ENCODE results near the gene PTPRN2. TPM values are rescaled to one million over a fixed set of nuclear protein-coding genes. Genes with fewer than 3 reads are reported as not detected.

PTPRN2 gene
- total RNA-seq, 5 donors from 2014 or later (not counting 1 experiment from before 2014, with no cell fraction given) = 0.60 to 1.7 (median 0.82) TPM

DNA sequence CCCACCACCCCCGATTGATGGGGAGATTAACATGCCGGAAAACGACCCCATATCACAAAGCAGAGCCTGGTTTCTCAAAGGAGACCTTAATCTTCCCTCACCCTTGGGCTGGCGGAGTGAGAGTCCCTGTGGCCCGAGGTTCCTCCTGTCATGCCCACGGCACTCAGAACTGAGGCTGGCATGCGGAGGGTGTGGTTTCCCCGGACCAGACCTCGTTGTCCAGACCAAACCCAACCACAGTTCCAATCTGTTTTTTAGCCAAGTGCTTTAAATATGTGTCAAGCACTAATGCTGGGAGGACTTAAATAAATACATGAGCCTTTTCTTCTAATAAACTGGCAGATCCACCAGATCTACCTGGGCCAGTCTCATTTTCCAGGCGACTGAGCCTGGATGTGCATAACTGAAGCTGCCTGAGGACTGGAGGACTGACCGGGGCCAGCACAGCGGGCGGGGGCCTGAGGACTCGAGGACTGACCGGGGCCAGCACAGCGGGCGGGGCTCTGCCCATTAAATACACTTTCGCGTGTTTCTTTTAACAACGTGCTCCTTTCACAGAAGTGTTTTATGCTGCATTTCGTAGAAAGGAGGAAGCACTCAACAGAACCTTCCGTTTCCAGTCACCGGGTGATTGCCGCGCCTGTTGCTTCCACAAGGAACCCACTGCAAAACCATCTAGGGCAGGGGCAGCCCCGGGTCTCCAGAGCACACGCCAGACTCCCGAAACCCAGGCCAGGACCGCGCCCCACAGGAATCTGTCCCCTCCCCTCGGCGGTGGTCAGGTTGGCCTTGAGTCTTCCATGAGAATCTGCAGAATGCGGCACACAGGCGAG is 334.6 kb downstream of the PTPRN2 start:
- ChIA-PET POLR2A (no interaction called here), CTCF (no interaction called here)
- no peaks in the 10 kb centered on the region for H3K4me1 Mint-ChIP-seq
- no peaks in the 10 kb centered on the region for H3K9me3 ChIP-seq
- no peaks in the 10 kb centered on the region for H3K27me3 ChIP-seq (replicated peaks in 1 of 2; ENCODE audit: control insufficient read depth in 2 of 2, extremely low read depth in 1 of 2, insufficient read depth in 2 of 2, low read length in 1 of 2)
- no peaks in the 10 kb centered on the region for H3K36me3 ChIP-seq (ENCODE audit: control insufficient read depth in 2 of 2, extremely low read depth in 1 of 2, insufficient read depth in 1 of 2, low read length in 1 of 2)
- H3K4me3 ChIP-seq (ENCODE audit: control insufficient read depth in 1 of 2, extremely low read depth in 1 of 2, low read length in 1 of 2) = no peak overlapping the region
- H3K27ac Mint-ChIP-seq = no peak overlapping the region
- no peaks in the 10 kb centered on the region for H3K27me3 Mint-ChIP-seq
- no peaks in the 10 kb centered on the region for H3K4me1 ChIP-seq (ENCODE audit: control insufficient read depth in 1 of 2, extremely low read depth in 1 of 2, insufficient read depth in 2 of 2, low read length in 2 of 2)
- no peak overlapping the region for H3K27ac ChIP-seq (ENCODE audit: low read length)
- ATAC-seq (replicated peaks in 1 of 4) (no peak), DNase-seq (peak in 1 of 35 experiments; percentile 16)
- H3K9me3 Mint-ChIP-seq = no peaks in the 10 kb centered on the region
- no peak overlapping the region for H3K4me3 Mint-ChIP-seq
- WGBS (ENCODE audit: insufficient coverage) = 75% methylated on average over 29 of the region's 34 CpGs
- H3K36me3 Mint-ChIP-seq = no peaks in the 10 kb centered on the region

GRCh38 chr7:158252081-158252836 is 335.4 kb downstream of the PTPRN2 start:
- ChIA-PET POLR2A (no interaction called here), CTCF (no interaction called here)
- no peaks in the 10 kb centered on the region for H3K9me3 Mint-ChIP-seq
- ATAC-seq (replicated peaks in 1 of 4) (no peak), DNase-seq (no peak)
- Histone ChIP-seq H3K27ac (ENCODE audit: low read length) (no peak overlapping the region), H3K4me3 (ENCODE audit: control insufficient read depth in 1 of 2, extremely low read depth in 1 of 2, low read length in 1 of 2) (no peak overlapping the region), H3K27me3 (replicated peaks in 1 of 2; ENCODE audit: control insufficient read depth in 2 of 2, extremely low read depth in 1 of 2, insufficient read depth in 2 of 2, low read length in 1 of 2) (no peaks in the 10 kb centered on the region), H3K4me1 (ENCODE audit: control insufficient read depth in 1 of 2, extremely low read depth in 1 of 2, insufficient read depth in 2 of 2, low read length in 2 of 2) (no peaks in the 10 kb centered on the region), H3K36me3 (ENCODE audit: control insufficient read depth in 2 of 2, extremely low read depth in 1 of 2, insufficient read depth in 1 of 2, low read length in 1 of 2) (no peaks in the 10 kb centered on the region), H3K9me3 (no peaks in the 10 kb centered on the region)
- 87% methylated on average over 16 of the region's 23 CpGs for WGBS (ENCODE audit: insufficient coverage)
- H3K27me3 Mint-ChIP-seq = no peaks in the 10 kb centered on the region
- no peak overlapping the region for H3K27ac Mint-ChIP-seq
- no peaks in the 10 kb centered on the region for H3K4me1 Mint-ChIP-seq
- H3K4me3 Mint-ChIP-seq = no peak overlapping the region
- H3K36me3 Mint-ChIP-seq = no peaks in the 10 kb centered on the region

DNA sequence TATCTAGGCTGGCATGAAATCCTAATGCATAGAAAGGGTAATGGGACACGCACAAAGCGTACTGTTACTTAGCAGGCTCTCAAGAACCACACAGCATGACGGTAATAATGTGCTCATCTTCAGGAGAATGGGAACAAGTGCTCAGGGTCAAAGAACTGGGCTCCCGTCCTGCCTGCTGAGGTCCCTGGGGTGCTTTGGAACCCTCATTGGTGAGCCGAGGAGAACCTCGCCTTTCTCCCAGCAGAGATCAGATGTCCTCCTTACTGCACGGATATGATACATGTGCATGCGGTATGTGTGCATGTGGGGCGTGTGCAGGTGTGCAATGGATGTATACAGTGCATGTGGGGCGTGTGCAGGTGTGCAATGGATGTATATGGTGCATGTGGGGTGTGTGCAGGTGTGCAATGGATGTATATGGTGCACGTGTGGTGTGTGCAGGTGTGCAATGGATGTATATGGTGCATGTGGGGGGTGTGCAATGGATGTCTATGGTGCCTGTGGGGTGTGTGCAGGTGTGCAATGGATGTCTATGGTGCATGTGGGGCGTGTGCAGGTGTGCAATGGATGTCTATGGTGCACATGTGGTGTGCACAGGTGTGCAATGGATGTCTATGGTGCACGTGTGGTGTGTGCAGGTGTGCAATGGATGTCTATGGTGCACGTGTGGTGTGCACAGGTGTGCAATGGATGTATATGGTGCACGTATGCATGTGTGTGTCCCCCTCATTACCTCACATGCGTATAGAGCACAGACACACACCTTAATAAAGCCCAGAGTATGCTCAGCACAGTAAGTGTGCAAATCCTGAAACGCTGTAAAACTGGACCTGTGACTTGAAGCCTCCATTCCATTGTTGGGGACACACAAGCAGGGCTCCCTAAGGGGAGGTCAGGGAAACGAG is 336.3 kb downstream of the PTPRN2 start:
- CTCF ChIA-PET = no interaction called here

DNA sequence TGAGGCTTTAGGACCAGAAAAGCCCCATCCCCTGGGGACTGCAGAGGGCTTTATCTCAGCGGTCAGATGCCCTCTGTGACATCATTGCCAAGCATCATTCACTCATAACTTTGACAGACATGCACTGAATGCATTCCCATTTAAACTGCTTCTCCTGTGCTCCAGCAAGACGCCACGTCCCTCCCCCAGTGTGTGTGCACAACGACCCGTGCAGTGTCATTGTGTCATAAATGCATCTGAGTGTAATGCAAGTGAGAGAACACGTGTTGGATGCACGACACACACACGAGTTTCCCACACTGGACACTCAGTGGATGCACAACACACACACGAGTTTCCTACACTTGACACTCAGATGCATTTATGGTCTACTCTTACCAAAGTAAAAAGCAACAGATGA is 337.9 kb downstream of the PTPRN2 start:
- 88% methylated on average over 5 of the region's 9 CpGs for WGBS (ENCODE audit: insufficient coverage)
- no peak overlapping the region for H3K27ac Mint-ChIP-seq
- H3K4me1 ChIP-seq (ENCODE audit: control insufficient read depth in 1 of 2, extremely low read depth in 1 of 2, insufficient read depth in 2 of 2, low read length in 2 of 2) = no peaks in the 10 kb centered on the region
- H3K36me3 Mint-ChIP-seq = no peaks in the 10 kb centered on the region
- H3K27me3 ChIP-seq (replicated peaks in 1 of 2; ENCODE audit: control insufficient read depth in 2 of 2, extremely low read depth in 1 of 2, insufficient read depth in 2 of 2, low read length in 1 of 2) = no peaks in the 10 kb centered on the region
- ATAC-seq (replicated peaks in 1 of 4) (no peak), DNase-seq (no peak)
- POLR2A ChIA-PET = no interaction called here
- H3K9me3 ChIP-seq = no peaks in the 10 kb centered on the region
- no peak overlapping the region for H3K4me3 Mint-ChIP-seq
- H3K36me3 ChIP-seq (ENCODE audit: control insufficient read depth in 2 of 2, extremely low read depth in 1 of 2, insufficient read depth in 1 of 2, low read length in 1 of 2) = no peaks in the 10 kb centered on the region
- no peaks in the 10 kb centered on the region for H3K27me3 Mint-ChIP-seq
- H3K4me3 ChIP-seq (ENCODE audit: control insufficient read depth in 1 of 2, extremely low read depth in 1 of 2, low read length in 1 of 2) = no peak overlapping the region
- no peaks in the 10 kb centered on the region for H3K9me3 Mint-ChIP-seq
- CTCF ChIA-PET = no interaction called here
- no peak overlapping the region for H3K27ac ChIP-seq (ENCODE audit: low read length)
- no peaks in the 10 kb centered on the region for H3K4me1 Mint-ChIP-seq

More for the DNA sequence above, 336.3 kb downstream of the PTPRN2 start:
- Histone ChIP-seq H3K36me3 (ENCODE audit: control insufficient read depth in 2 of 2, extremely low read depth in 1 of 2, insufficient read depth in 1 of 2, low read length in 1 of 2) (no peaks in the 10 kb centered on the region), H3K4me1 (ENCODE audit: control insufficient read depth in 1 of 2, extremely low read depth in 1 of 2, insufficient read depth in 2 of 2, low read length in 2 of 2) (no peaks in the 10 kb centered on the region), H3K27me3 (replicated peaks in 1 of 2; ENCODE audit: control insufficient read depth in 2 of 2, extremely low read depth in 1 of 2, insufficient read depth in 2 of 2, low read length in 1 of 2) (no peaks in the 10 kb centered on the region), H3K27ac (ENCODE audit: low read length) (no peak overlapping the region), H3K4me3 (ENCODE audit: control insufficient read depth in 1 of 2, extremely low read depth in 1 of 2, low read length in 1 of 2) (no peak overlapping the region), H3K9me3 (no peaks in the 10 kb centered on the region)
- Mint-ChIP-seq H3K4me3 (no peak overlapping the region), H3K27ac (no peak overlapping the region), H3K4me1 (no peaks in the 10 kb centered on the region), H3K36me3 (no peaks in the 10 kb centered on the region), H3K27me3 (no peaks in the 10 kb centered on the region), H3K9me3 (no peaks in the 10 kb centered on the region)
- ATAC-seq (replicated peaks in 1 of 4) (no peak), DNase-seq (no peak)
- POLR2A ChIA-PET = no interaction called here
- WGBS (ENCODE audit: insufficient coverage) = 82% methylated on average over 13 of the region's 18 CpGs

GRCh38 chr7:158248816-158249215 is 338.8 kb downstream of the PTPRN2 start:
- H3K9me3 ChIP-seq = peaks cover 2% of the 10 kb centered on the region
- no peak for DNase-seq
- 72% methylated on average over 6 of the region's 10 CpGs for WGBS (ENCODE audit: insufficient coverage)
- Mint-ChIP-seq H3K27me3 (no peaks in the 10 kb centered on the region), H3K9me3 (no peaks in the 10 kb centered on the region), H3K27ac (no peak overlapping the region), H3K4me3 (no peak overlapping the region), H3K4me1 (no peaks in the 10 kb centered on the region), H3K36me3 (no peaks in the 10 kb centered on the region)
- ChIA-PET CTCF (no interaction called here), POLR2A (no interaction called here)
- H3K4me3 ChIP-seq (ENCODE audit: control insufficient read depth in 1 of 2, extremely low read depth in 1 of 2, low read length in 1 of 2) = no peak overlapping the region
- ATAC-seq (replicated peaks in 1 of 4) = no peak
- no peaks in the 10 kb centered on the region for H3K27me3 ChIP-seq (replicated peaks in 1 of 2; ENCODE audit: control insufficient read depth in 2 of 2, extremely low read depth in 1 of 2, insufficient read depth in 2 of 2, low read length in 1 of 2)
- no peaks in the 10 kb centered on the region for H3K36me3 ChIP-seq (ENCODE audit: control insufficient read depth in 2 of 2, extremely low read depth in 1 of 2, insufficient read depth in 1 of 2, low read length in 1 of 2)
- H3K4me1 ChIP-seq (ENCODE audit: control insufficient read depth in 1 of 2, extremely low read depth in 1 of 2, insufficient read depth in 2 of 2, low read length in 2 of 2) = no peaks in the 10 kb centered on the region
- H3K27ac ChIP-seq (ENCODE audit: low read length) = no peak overlapping the region

- peaks cover 2% of the 10 kb centered on the region for H3K9me3 ChIP-seq
- H3K36me3 ChIP-seq (ENCODE audit: control insufficient read depth in 2 of 2, extremely low read depth in 1 of 2, insufficient read depth in 1 of 2, low read length in 1 of 2) = no peaks in the 10 kb centered on the region
Observed at GRCh38 chr7:158247758-158248487, 339.7 kb downstream of the PTPRN2 start.

More at GRCh38 chr7:158247758-158248487, 339.7 kb downstream of the PTPRN2 start:
- Mint-ChIP-seq H3K4me3 (no peak overlapping the region), H3K36me3 (no peaks in the 10 kb centered on the region), H3K27ac (no peak overlapping the region), H3K4me1 (no peaks in the 10 kb centered on the region), H3K27me3 (no peaks in the 10 kb centered on the region), H3K9me3 (peaks cover 0 to 3% (median 0%) of the 10 kb centered on the region in 3 donors)
- ATAC-seq (replicated peaks in 1 of 4) = no peak
- ChIA-PET CTCF (no interaction called here), POLR2A (no interaction called here)
- 90% methylated on average over 9 of the region's 14 CpGs for WGBS (ENCODE audit: insufficient coverage)
- H3K4me1 ChIP-seq (ENCODE audit: control insufficient read depth in 1 of 2, extremely low read depth in 1 of 2, insufficient read depth in 2 of 2, low read length in 2 of 2) = no peaks in the 10 kb centered on the region
- H3K27me3 ChIP-seq (replicated peaks in 1 of 2; ENCODE audit: control insufficient read depth in 2 of 2, extremely low read depth in 1 of 2, insufficient read depth in 2 of 2, low read length in 1 of 2) = no peaks in the 10 kb centered on the region
- H3K27ac ChIP-seq (ENCODE audit: low read length) = no peak overlapping the region
- no peak for DNase-seq
- no peak overlapping the region for H3K4me3 ChIP-seq (ENCODE audit: control insufficient read depth in 1 of 2, extremely low read depth in 1 of 2, low read length in 1 of 2)
